Medulla oblongata (tissue), 1 donor: ENCODE measurements around the gene JAML.

Experiments used
- DNase-seq: peaks from one replicate; pipeline ENCODE4 v3.0.0-alpha.2; 2015; ENCODE audit errors: extremely low spot score

JAML gene

GRCh38 chr11:118167906-118168305, 56.9 kb downstream of the JAML start:
- no peak for DNase-seq

DNA sequence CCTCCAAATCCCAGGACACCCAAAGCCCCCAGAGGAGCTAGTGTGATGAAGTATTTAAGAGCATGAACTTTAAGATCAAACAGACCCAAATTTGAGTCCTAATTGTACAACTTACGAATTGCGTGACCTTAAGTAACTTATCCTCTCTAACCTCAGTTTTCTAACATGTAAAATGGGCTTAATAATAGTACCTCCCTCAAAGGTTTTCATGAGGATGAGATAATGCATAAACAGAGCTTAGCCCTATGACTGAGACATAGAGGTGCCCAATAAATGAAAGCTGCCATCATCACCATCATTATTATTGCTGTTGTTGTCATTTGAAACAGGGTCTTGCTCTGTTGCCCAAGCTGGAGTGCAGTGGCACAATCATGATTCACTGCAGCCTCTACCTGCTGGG, 57.6 kb downstream of the JAML start:
- DNase-seq = no peak

GRCh38 chr11:118166641-118167040, 58.2 kb downstream of the JAML start:
- no peak for DNase-seq

DNA sequence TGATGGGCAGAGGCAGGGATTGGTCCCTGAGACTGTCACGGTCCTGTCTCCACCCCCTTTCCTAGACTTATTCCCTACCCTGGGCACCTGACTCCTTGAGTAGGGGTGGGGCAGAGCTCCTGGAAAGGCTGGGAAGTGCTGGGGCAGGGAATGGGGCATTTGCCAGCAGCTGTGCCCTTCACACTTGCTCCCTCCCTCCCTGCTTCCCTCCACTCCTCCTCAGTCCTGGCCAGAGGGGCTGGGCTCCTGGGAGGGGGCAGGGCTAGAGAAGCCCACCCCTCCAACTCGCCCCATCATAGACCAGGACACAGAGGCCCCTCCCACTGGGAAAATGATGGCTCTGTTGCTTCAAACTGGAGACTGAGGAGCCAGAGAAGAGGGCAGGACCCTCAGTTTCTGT, 59.9 kb downstream of the JAML start:
- DNase-seq = no peak

GRCh38 chr11:118163494-118163893, 61.3 kb downstream of the JAML start:
- DNase-seq = no peak

DNA sequence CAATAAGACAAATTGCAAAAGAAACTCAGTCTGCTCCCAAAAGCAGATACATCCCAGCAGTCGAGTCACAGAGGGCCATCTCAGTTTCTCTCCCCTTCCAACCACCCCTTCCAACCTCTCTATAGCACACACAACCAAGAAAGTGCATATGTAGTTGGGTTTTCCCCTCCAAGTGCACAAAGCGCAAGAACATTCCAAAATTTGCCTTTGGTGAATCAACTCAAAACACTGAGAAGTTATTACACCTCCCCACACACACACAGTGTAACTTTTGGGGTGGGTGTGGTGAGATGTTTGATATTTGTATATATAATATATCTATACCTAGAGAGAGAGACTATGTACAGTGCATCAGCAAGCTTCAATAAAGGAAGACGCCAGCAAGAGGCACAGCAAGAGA, 62.0 kb downstream of the JAML start:
- DNase-seq = no peak

DNA sequence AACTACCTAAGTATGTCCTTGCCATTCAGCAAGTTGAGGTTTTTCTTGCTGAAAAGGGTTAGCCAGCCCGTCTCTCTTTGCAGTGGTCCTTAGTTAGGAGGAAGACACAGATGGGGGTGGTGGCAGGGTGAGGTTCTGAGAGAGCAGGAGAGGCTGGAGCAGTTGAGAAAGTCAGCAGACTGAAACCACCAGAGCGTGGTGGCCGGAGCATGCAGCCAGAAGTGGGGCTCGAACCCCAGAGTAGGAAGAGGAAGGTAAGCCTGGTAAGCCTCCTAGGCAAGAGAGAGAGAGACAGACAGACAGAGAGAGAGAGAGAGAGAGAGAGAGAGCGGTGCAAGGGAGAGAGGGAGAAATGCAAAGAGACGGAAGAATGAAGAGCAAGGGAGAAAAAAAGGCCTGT, 63.0 kb downstream of the JAML start:
- no peak for DNase-seq

DNA sequence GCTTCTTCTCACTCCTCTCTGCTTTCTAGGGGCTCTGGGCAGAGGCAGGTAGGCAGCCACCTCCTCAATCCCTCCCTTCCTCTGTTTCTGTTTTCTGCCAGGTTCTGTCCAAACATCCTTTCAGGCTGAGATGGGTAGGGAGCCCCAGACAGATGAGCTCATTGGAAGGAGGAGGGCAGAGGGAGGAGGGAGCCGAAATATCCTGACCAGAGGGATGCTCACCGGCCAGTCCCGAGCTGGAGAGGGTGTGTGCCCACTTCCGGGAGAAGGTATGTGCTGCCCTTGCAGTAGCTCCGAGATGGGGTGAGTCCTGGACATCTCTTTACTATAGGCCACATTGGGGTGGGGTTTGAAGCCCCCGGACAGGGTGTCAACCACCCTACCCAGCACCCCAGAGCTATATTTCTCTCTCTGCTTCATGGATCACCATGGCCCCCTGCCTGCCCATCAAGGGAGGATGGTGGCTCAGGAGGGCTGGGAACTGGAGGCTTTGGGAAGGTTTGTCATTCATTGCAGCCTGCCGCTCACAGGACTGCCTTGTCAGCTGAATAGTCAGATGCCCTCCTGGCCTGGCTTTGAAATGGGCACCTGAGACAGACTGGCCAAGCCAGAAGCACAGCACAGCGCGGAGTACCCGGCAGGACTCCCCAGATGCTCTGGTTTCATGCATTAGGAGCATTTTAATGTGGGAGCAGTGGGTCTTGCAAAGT, 67.5 kb downstream of the JAML start:
- no peak for DNase-seq

- DNase-seq = no peak
Measured at GRCh38 chr11:118156531-118157185, 68.2 kb downstream of the JAML start.

- DNase-seq = no peak
Measured at GRCh38 chr11:118155776-118156530, 68.9 kb downstream of the JAML start.

DNA sequence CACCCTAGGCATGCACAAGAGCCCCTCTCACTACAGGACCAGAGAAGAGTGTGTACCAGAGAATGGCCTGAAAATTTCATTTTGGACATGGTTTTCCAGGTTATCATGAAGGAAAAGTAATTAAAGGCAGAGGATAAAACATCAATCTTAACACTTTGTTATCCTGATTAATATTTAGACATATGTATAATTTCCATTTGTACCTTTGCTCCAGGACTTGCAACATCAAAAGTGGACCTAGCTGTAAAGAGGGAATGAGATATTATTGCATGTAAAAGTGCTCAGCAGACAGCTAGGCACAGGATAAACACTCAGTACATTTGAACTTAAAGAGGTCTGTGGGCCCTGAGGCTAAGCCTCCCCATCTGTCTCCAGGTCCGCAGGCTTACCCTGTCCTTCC, 70.2 kb downstream of the JAML start:
- no peak for DNase-seq

DNA sequence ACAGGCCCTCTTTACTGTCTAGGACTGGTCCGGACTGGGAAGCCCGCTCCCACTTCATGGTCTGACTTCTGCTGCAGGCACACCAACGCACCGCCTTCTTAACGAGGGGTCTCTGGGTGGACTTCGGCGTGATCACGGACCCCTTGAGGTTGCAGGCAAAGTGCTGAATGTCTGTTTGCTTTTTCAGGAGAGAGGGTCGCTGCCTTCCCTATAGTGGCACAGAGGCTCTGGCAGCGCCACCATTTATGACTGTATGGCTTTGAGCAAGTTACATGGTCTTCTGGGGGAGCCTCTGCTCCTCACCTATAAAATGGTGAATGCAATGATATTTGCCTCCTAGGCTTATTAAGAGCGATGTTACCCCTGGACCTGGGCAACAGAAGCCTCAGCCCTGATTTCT, 70.8 kb downstream of the JAML start:
- DNase-seq = no peak

- DNase-seq = no peak
Measured at GRCh38 chr11:118153516-118153915, 71.3 kb downstream of the JAML start.

- DNase-seq = peak; percentile 22
Measured at GRCh38 chr11:118152552-118153471, 72.0 kb downstream of the JAML start, which contains the start of gene SCN4B. Gene SCN4B (minus strand): TSS chr11:118152823. CDS start chr11:118152673, 150 bp downstream.

DNA sequence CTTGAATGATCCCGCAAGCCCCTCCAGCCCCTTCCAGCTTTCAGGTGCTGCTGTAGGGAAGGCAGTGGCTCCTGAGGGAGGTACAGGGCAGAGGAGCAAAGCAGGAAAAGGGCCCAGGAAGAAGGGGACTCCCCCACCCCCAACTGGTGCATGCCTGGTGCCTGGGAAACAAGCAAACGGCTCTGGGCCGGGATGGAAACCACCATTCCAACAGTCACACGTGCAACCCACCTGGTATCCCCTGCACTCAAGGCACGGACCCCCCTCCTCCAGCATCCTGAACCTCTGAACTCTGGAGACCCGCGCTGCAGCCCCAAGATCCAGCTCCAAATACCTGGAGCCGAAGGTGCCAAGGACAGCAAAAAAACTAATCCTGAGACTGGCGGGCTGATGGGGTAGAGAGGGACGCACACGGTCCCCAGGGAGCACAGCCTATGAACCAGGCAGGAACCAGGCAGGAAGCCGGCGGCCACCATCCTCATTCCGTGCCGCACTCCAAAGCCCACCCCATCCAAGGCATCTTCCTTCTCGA, 72.7 kb downstream of the JAML start:
- no peak for DNase-seq

- no peak for DNase-seq
Measured at GRCh38 chr11:118151431-118151830, 73.4 kb downstream of the JAML start.

- no peak for DNase-seq
Measured at GRCh38 chr11:118149493-118149892, 75.3 kb downstream of the JAML start.

DNA sequence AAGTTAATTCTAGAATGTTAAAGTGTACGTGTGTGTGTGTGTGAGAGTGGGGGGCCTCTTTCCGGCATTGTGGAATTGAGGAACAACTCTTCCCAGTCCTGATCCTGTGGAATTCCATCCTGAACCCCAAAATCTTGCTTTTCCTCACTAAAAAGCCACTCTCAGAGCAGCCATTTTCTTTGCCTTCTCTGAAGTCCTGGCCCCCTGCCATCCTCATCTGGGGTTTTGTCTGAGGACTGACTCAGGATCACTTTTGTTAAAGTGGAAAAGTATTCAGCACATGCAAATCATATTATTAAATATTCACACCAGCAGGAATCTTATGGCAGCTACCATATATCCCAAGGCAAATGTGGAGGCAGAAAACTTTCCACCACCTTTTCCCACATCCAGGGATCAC, 76.0 kb downstream of the JAML start:
- no peak for DNase-seq

GRCh38 chr11:118148240-118148639, 76.6 kb downstream of the JAML start:
- no peak for DNase-seq

- no peak for DNase-seq
Measured at GRCh38 chr11:118147502-118147901, 77.3 kb downstream of the JAML start.

- DNase-seq = no peak
Measured at GRCh38 chr11:118146554-118146953, 78.3 kb downstream of the JAML start.
